Measurements from ENCODE around the gene MAPK4.
"Not testable (repeated sequence)": the region's sequence is repeated elsewhere in the genome, so short reads cannot be mapped to it uniquely, and the experiment has no call there.

Gene MAPK4

DNA sequence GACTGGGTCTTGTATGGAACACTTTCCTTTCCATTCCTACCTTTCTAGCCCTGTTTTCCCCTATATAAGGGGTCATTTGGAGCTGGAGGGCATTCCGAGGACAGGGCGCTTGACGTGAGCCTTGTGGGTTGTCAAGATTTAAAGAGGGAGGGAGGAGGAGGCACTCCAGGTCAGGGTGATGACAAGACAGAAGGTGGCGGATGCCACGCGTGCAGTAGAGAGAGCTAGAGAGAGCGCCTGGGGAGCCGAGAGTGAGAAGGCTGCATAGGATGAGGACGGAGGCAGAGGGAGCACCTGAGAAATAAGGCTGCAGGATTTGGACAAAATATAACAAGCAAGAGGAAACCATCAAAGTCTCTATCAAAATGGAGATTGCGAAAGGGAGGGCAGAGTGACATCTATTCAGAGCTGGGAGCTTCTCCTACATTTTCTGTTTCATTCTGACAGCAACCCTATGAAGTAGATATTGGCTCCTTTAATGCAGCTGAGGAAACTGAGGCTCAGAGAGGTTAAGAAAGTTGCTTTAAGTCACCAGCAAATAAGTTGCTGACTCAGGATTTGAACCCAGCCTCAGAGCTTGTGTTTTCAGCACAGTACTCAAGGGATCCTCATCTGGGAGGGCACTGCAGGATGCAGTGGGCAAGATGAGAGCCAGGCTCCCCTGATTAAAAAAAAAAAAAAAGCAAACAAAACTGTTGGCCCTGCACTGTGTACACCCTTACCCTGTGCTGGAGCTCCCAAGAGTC, 135.7 kb downstream of the MAPK4 start:
- DNase-seq, result no peak

DNA sequence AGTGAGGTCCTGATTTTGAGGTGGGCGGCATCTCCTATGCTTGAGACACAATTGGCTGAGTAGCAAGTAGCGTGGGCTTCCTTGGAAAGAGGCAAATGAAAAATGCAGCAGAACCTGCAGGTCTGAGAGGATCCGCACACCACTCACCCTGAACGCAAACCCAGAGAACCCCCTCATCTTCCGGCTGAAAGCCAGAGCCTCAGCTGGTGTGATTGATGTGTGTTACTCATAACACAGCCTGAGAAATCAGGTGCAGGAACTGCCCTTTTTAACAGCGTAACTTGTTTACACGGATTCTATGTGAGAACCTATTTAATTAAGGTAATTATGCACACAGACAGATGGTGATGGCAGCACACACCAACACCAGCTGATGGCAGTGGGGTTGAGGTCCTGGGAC, 136.5 kb downstream of the MAPK4 start:
- DNase-seq, result no peak

DNA sequence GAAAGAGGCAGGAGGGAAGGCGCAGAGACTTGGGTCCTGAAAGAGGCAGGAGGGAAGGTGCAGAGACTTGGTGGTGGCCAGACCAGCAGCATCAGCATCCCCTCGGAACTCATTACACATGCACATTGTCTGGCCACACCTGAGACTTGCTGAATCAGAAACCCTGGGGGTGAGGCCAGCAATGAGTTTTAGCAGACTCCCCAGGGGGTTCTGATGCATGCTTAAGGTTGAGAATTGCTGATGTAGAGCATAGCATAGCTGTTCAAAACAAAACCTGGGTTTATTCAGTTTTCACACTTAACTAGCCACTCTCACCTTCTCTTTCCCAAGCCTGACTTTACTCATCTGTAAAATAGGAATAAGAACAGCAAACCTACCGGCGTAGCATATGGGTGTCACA, 137.0 kb downstream of the MAPK4 start:
- DNase-seq, result no peak

DNA sequence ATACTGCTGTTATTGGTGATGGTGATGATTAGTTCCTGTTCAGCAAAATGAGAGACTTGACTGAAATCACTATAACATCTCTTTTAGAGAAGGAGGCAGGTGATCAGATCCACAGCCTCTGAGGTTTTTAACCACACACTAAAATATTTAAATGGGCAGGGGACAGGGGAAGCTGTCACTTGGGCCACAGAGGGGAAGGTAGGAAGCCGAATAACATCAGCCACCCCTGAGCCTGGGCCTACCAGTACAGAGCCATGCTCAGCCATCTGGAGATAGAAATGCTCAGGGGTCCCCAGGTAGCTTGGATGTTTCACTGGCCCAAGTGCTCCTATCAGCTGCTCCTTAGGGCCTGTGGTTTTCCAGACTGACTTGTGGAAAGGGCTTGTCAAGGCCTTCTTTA, 137.6 kb downstream of the MAPK4 start:
- no peak for DNase-seq

DNA sequence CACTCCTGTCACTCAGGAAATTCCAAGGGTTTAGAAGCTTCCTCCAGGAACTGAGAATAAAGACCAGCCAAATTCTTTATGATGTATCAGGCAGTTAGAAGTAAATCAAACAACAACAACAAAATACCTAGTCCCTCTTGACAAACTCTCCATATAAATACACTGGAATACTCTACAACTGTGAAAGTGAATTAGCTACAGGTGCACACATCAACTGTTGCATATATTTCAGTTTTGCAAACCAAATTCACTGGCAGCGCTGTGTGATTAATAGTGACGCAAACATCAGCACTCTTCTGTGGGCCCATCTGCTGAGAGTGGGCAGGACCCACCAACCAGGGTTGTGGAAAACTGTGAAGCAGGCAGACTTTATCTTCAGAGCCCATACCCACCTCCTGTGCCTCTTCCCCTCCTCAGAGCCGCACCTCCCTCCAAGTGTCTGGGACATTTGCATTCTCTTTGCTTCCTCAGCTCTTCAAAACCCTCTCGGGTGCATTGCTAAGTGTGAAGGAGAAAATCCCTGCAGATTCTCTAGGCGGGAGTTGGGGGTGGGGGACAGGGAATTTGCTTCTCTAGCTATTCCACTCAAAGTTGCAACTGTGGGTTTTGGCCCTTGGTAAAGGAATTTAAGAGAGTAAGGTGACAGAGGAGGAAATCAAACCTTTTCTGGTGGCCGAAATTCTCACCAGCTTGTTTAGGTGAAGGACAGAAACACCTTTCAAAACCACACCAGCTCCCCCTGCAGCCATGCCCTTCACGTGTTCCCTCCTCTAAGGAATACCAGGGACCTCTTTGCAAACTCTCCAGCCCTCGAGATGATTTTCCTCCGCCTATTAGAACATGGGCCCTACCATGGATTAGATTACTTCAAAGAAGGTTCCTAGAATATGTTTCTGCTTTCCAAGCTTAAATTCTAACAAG, 140.6 kb downstream of the MAPK4 start:
- no peak for DNase-seq

DNA sequence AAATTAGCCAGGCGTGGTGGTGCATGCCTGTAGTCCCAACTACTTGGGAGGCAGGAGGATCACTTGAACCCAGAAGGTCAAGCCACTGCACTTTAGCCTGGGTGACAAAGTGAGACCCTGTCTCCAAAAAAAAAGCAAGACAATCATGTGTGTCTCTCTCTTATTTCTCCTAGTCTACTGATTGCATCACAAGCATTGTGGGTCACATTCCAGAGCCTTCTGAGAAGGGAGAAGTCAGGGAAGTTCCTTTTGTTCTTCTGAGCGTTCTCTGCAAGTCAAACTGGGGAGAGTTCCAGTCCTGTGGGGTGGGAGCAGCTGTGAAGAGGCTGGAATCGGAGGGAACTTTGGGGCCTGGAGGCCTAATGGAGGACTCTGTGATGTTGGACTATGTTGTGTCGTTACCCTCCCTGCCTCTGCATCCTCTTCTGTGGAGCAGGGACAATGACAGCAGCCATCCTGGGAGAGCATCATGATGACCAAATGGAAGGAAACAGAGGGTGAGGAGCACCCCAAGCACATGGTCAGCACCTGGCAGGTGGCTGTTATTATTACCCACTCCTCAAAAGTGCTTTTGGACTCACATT, 144.6 kb downstream of the MAPK4 start:
- DNase-seq, result no peak

DNA sequence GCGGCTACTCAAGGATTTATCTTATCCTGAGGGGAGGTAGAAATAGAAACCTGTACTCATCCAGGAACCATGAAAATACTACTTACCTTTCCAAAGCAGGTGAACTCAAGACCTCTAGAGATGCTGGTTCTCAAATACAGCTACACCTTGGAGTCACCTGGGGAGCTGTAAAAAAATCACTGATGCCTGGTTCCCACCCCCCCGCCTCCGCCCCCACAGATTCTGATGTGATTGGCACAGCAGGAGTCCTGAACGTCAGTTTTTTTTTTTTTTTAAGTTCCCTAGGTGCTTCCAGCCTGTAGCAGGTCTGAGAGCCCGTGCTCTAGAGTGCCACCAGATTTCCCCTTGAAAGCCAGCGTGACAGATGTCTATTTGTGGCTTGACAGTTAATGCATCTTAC, 146.3 kb downstream of the MAPK4 start:
- DNase-seq, result peak; percentile 81

DNA sequence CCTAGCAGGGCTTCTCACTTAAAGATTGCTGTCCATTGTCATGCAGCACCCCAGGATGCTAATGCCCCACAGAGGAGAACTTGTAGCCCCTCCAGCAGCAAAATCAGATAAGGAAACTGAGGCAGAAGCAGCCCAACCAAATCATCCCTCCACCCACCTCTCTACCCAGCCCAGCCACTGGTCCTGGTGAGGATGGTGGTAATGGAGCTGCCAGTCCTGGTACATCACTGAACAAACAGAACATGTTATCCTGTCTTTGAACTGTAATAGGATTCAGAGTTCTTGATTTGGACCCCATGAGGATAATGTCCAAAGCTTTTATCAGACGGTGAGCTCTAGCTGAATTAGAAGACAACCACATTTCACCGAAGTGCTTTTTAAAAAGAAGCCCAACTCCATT, 146.8 kb downstream of the MAPK4 start:
- DNase-seq, result no peak

DNA sequence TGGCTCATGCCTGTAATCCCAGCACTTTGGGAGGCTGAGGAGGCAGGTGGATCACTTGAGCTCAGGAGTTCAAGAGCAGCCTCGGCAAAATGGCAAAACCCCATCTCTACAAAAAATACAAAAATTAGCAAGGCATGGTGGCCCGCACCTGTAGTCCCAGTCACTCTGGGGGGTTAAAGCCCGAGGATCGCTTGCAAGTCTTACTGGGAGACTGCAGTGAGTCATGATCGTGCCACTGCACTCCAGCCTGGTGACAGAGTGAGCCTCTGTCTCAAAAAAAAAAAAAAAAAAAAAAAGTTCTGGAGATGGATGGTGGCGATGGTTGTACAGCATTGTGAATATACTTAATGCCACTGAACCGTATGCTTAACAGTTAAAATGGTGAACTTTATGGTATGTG, 147.4 kb downstream of the MAPK4 start:
- not testable (repeated sequence) for DNase-seq

DNA sequence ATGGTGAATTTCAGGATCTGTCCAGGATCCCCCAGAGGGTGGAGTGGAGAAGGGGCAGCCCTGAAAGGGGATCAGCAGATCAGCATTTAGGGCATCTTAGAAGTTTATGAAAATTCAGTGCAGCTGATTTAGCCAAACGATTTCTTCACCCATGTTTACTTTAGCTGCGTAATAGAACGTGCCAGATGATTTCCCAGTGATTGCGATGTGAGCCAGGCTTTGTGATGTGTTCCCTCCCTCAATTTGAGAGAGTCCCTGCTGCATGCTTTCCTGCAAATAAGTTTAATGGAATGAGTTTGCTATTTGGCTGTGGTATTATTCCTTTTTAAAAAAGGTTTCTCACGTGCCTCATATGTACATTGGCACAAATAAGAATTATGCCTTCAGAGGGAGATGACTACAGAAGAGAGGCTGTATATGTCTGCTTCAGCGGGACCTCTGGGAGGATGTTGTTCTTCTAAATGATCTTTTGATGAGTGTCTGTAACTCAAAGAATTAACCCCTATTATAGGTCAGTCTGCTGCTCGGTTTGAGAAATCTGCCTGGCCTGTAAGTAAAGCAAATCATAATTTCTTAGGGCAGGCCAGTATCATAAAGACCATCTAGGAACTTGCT, 148.1 kb downstream of the MAPK4 start:
- peak; percentile 32 for DNase-seq

DNA sequence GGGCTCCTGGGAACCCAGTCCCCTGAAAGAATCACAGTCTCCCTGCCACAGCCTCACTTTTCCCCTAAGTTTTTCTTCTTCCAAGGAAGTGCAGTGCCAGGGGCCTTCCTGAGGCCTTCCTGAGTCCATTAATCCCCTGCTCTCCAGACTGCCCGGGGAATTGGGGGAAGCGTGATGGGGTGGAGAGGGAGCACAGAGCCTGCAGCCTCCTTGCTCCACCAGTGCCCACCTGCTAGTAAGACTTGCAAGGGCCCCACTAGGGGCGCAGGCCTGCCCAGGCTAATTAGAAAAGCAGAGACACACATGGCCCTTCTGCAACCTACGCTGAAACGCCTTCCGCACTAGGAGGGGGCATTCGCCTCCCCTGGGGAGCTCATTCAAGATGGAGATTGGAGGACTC, 149.3 kb downstream of the MAPK4 start:
- DNase-seq, result no peak

DNA sequence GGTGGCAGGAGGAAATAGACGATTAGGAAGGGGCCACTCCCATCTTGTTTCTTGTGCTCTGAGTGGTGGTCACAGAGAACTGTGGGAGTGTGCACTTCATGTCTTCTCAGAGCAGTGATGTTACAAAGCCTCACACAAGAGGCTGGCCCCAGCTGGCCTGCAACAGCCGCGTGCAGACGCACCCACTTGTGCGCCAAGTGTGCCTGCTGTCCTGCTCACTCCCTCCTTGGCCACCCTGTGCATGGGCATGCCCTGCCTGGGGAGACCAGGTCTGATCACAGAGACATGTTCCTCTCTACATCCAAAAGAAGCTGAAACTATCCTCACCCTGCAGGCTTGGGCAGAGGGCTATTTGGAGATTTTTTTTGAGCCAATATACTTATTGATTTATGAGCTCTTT, 151.5 kb downstream of the MAPK4 start:
- DNase-seq, result peak; percentile 5

DNA sequence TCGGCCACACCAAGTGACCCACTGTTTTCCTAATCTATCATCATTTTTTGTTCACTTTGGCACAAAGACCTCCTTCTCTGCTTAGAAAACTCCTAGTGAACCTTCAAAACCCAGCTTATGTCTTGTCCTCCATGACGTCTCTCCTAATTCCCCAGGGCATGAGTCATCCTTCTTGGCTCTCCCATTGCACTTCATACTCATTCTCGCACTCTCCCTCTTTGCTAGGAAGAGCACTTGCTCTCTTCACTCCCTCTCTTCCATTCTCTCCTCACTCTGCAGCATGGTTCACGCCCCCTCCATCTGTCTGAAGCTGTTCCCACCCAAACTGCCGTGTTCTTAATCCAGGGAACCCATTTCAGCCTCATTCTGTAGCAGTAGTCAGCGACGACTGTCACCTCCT, 156.0 kb downstream of the MAPK4 start:
- DNase-seq, result no peak

DNA sequence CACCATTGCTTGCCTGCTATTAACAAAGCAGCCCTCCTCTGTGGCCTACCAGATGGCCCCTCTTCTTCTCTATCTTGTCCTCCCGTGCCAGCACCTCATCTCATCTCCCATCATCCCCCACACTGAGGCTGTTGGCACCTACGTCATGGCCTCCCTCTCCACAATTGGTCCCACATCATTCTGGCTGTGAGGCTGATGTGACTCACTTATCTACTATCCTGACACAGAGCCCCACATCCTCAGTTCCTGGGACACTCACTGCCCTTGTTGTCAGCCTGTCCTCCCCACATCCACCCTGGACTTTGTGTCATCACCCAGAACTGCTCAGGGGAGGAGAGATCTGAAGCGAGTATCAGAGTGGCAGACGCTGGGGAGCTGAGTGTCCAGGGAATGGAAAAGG, 157.0 kb downstream of the MAPK4 start:
- DNase-seq, result no peak

DNA sequence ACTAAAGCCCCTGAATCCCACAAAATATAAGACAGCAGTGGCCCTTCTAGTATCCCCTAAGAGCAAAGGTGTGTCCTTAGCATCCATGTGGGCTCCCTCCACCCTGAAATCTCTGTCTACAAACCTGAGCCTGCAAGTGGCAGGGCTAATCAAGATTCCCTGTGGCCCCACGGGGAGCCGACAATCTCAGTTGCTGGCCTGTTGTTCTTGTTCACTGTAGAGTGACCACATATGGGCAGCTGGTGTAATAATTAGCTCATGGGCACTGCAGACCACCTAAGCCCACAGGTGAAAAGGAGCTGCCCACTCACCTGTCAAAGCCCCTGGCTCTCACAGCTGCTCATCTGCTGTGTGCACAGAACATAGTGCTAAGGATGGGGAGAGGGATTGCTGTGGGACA, 157.7 kb downstream of the MAPK4 start:
- DNase-seq, result no peak

DNA sequence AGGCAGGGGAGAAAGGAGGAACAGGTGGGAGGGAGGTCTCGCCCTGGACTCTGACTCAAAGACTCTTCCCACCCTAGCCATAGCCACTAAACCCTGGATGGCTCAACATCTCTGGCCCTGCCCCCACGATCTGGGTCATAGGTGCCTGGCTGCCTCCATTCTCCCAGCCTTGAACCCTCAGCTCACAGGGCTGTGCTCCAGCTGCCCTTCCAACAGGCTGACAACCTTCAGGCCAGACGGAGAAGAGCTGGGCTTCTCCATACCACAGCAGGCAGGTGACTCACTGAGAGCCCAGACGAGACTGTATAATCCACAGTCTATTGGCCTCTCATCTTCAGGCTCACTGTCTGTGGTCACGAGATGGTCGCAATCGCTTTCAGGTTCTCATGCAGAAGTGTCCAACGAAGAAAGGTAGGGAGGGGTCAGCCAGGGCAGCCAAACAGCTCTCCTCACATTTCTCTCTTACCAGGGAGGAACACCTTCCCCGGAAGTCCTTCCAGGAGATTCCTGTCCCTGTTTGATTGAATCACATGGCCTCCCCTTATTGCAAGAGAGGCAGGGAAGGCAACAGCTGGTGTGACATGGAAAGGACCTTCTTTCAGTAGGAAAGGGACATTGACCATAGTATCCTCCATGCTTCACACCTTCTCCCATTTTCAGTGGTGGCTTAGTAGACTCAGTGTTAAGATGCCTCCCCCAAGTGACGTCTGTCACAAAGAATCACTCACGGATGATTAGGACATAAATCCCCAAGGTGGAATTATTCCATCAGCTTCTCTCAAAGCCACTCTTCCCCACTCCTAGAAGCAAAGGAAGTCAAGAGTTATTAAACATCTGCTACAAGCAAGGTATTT, 159.8 kb downstream of the MAPK4 start:
- no peak for DNase-seq

DNA sequence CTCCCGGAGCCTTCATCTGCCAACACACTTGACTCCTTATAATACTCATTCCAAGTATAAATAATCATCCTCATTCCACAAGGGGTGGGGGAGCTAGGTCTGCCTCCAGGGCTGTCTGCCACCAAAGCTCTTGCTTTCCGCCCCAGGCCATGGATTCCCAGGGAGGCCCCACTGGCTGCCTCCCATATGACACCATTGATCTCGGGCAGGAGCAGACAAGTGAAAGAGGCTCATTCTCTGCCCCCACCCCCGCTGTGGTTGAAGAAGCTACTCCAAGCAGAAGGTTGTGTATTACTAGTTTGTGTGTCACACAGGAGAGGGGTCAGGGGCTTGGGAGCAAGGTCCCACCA, 160.4 kb downstream of the MAPK4 start:
- no peak for DNase-seq

DNA sequence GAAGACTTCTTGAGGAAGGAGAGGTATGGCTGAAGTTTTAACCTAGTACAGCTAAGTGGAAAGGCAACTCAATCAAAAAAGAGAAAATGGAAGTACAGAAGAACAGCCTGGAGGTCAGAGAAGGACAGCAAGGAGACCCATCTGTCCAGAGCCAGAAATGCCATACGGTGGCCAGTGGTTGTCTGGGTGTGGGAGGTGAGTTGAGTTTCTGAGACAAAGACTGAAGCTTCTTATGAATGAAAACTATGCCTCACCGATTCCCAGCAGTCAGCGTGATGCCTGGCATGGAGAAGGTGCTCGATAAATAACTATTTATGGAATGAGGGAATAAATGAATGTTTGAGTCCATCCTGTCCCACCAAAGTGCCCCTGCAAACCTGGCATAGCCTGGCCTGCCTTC, 161.1 kb downstream of the MAPK4 start:
- DNase-seq, result no peak

DNA sequence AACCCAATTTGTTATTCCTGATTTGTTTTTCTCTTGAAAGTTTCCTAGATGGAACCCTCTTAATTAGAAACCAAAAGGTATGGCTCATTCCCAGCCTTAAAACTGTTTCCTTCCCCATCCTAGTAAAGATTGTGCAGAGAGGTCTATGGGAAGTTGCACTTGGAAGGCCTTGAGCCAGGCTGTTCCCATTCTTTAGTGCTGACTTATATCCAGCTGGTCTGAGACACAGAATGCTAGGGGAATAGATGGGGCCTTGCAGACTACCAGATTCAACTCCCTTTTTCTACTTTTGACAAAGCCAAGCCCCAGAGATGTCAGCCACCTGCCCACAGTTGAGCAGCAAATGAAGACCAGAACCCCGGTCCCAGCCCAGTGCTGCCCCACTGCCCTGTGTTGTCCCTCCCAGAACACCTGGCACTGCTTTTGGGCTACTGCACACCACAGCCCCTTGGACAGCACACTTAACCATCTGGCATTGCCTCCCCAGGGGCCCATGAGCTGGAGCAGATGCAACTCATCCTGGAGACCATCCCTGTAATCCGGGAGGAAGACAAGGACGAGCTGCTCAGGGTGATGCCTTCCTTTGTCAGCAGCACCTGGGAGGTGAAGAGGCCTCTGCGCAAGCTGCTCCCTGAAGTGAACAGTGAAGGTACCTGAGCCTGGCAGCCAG, 161.7 kb downstream of the MAPK4 start:
- no peak for DNase-seq

DNA sequence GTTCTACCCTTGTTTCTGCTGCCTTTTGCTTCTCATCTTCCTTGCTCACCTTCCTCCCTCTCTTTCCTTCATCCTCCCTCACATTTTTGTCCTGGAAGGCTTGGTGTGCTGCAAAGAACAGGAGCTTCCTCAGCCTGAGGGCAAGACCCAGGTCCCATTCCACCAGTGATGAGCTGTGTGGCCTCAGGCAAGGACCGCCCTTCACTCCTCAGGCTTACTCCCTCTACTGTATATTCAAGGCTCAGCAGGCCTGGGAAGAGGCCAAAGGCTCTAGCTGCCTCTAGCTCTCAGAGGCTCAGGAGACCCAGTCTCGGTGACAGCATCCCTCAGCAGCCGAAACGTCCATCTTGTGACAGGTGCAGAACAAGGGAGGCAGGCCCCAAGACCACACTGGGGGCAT, 162.4 kb downstream of the MAPK4 start:
- DNase-seq, result no peak

DNA sequence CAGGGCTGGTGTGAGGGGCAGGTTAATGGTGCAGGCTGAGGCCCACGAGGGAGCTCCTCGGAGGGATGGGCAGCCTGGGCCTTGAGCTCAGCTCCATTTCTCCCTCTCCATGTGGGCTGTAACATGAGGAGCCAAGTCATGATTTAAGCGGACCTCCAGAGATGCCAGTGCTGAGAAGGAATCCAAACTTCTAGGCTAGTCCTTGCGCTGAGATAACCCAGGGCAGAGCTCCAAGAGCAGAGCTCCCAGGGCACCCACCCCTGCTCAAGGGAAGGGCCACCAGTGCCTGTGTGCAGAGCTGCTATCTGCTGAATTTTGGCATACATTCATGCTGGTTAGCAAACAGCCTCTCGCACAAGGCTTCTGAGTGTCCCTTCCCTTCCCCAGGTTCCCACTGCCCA, 164.9 kb downstream of the MAPK4 start:
- DNase-seq, result no peak

DNA sequence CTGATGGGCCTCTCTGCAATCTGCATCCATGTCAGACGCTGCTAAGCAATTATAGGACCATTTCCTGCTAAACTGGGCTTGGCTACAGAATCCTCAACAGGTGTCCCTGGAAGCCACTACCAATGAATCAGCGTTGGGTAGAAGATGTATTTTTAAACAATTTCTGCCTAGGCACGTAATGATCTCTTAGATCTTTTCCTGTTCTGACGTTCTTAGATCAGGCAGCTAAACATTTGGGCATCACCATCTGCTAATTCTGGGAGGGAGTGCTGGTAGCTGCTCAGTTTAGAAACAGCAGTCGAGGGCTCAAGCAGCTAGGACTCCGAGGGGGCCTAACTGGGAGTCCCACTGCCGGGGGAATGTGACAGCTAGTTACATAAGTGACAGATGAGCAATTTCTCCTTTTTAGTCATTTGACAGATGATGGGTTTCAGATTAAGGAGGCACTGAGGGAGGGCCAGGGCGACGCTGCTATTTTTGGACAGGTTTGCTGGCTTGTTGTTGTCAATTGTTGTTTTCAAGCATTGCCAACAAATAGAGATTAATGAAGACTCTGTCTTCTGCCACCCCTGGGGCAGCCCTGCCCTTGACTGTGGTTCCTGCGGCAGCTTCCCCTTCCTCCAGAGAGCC, 167.2 kb downstream of the MAPK4 start:
- no peak for DNase-seq
